ENCODE data around the gene GRIK3. TPM values are rescaled to one million over a fixed set of nuclear protein-coding genes. Genes with fewer than 3 reads are reported as not detected.

GRIK3 gene
- total RNA-seq, 1 experiment from 2014 or later = not detected

GRCh38 chr1:36816348-36816747, 218.0 kb downstream of the GRIK3 start:
- in situ Hi-C loops (cut with HindIII; ENCODE audit: low pct_unique_long_range_greater_than_20kb, low sequenced_read_pairs) = no loop called here
- no peak for DNase-seq (ENCODE audit: low read depth, low spot score)

- in situ Hi-C loops (cut with HindIII; ENCODE audit: low pct_unique_long_range_greater_than_20kb, low sequenced_read_pairs) = no loop called here
- DNase-seq (ENCODE audit: low read depth, low spot score) = no peak
Measured at GRCh38 chr1:36814774-36815173, 219.5 kb downstream of the GRIK3 start.

- in situ Hi-C loops (cut with HindIII; ENCODE audit: low pct_unique_long_range_greater_than_20kb, low sequenced_read_pairs) = no loop called here
Measured at GRCh38 chr1:36814083-36814482, 220.2 kb downstream of the GRIK3 start.

GRCh38 chr1:36807262-36807661, 227.1 kb downstream of the GRIK3 start:
- DNase-seq (ENCODE audit: low read depth, low spot score) = no peak
- in situ Hi-C loops (cut with HindIII; ENCODE audit: low pct_unique_long_range_greater_than_20kb, low sequenced_read_pairs) = no loop called here

More at GRCh38 chr1:36814083-36814482, 220.2 kb downstream of the GRIK3 start:
- no peak for DNase-seq (ENCODE audit: low read depth, low spot score)

- DNase-seq (ENCODE audit: low read depth, low spot score) = no peak
- in situ Hi-C loops (cut with HindIII; ENCODE audit: low pct_unique_long_range_greater_than_20kb, low sequenced_read_pairs) = no loop called here
Measured at GRCh38 chr1:36805979-36806640, 228.2 kb downstream of the GRIK3 start.

- in situ Hi-C loops (cut with HindIII; ENCODE audit: low pct_unique_long_range_greater_than_20kb, low sequenced_read_pairs) = no loop called here
- DNase-seq (ENCODE audit: low read depth, low spot score) = no peak
Measured at GRCh38 chr1:36804669-36805314, 229.5 kb downstream of the GRIK3 start.

GRCh38 chr1:36803868-36804570, 230.3 kb downstream of the GRIK3 start:
- no peak for DNase-seq (ENCODE audit: low read depth, low spot score)
- in situ Hi-C loops (cut with HindIII; ENCODE audit: low pct_unique_long_range_greater_than_20kb, low sequenced_read_pairs) = no loop called here

GRCh38 chr1:36802018-36802417, 232.3 kb downstream of the GRIK3 start:
- DNase-seq (ENCODE audit: low read depth, low spot score) = no peak
- in situ Hi-C loops (cut with HindIII; ENCODE audit: low pct_unique_long_range_greater_than_20kb, low sequenced_read_pairs) = no loop called here

- DNase-seq (ENCODE audit: low read depth, low spot score) = no peak
- in situ Hi-C loops (cut with HindIII; ENCODE audit: low pct_unique_long_range_greater_than_20kb, low sequenced_read_pairs) = no loop called here
Measured at GRCh38 chr1:36797761-36798160, 236.6 kb downstream of the GRIK3 start.

- in situ Hi-C loops (cut with HindIII; ENCODE audit: low pct_unique_long_range_greater_than_20kb, low sequenced_read_pairs) = no loop called here
- DNase-seq (ENCODE audit: low read depth, low spot score) = no peak
Measured at GRCh38 chr1:36796733-36797132, 237.6 kb downstream of the GRIK3 start.

- in situ Hi-C loops (cut with HindIII; ENCODE audit: low pct_unique_long_range_greater_than_20kb, low sequenced_read_pairs) = no loop called here
- no peak for DNase-seq (ENCODE audit: low read depth, low spot score)
Measured at GRCh38 chr1:36796106-36796590, 238.2 kb downstream of the GRIK3 start.

- in situ Hi-C loops (cut with HindIII; ENCODE audit: low pct_unique_long_range_greater_than_20kb, low sequenced_read_pairs) = no loop called here
- no peak for DNase-seq (ENCODE audit: low read depth, low spot score)
Measured at GRCh38 chr1:36794460-36794859, 239.9 kb downstream of the GRIK3 start.

- in situ Hi-C loops (cut with HindIII; ENCODE audit: low pct_unique_long_range_greater_than_20kb, low sequenced_read_pairs) = no loop called here
- no peak for DNase-seq (ENCODE audit: low read depth, low spot score)
Measured at GRCh38 chr1:36793452-36793851, 240.9 kb downstream of the GRIK3 start.

- DNase-seq (ENCODE audit: low read depth, low spot score) = no peak
- in situ Hi-C loops (cut with HindIII; ENCODE audit: low pct_unique_long_range_greater_than_20kb, low sequenced_read_pairs) = no loop called here
Measured at GRCh38 chr1:36792292-36792691, 242.0 kb downstream of the GRIK3 start.

- in situ Hi-C loops (cut with HindIII; ENCODE audit: low pct_unique_long_range_greater_than_20kb, low sequenced_read_pairs) = no loop called here
- no peak for DNase-seq (ENCODE audit: low read depth, low spot score)
Measured at GRCh38 chr1:36790191-36790590, 244.1 kb downstream of the GRIK3 start.

- no peak for DNase-seq (ENCODE audit: low read depth, low spot score)
- in situ Hi-C loops (cut with HindIII; ENCODE audit: low pct_unique_long_range_greater_than_20kb, low sequenced_read_pairs) = no loop called here
Measured at GRCh38 chr1:36789535-36789934, 244.8 kb downstream of the GRIK3 start.

GRCh38 chr1:36787312-36787913, 246.9 kb downstream of the GRIK3 start:
- in situ Hi-C loops (cut with HindIII; ENCODE audit: low pct_unique_long_range_greater_than_20kb, low sequenced_read_pairs) = no loop called here
- DNase-seq (ENCODE audit: low read depth, low spot score) = no peak

GRCh38 chr1:36786425-36786824, 247.9 kb downstream of the GRIK3 start:
- DNase-seq (ENCODE audit: low read depth, low spot score) = no peak
- in situ Hi-C loops (cut with HindIII; ENCODE audit: low pct_unique_long_range_greater_than_20kb, low sequenced_read_pairs) = no loop called here
